Thyroid gland (tissue), 4 donors: ENCODE results near the gene WDFY2.

Experiments
- POLR2A ChIP-seq, 2 donors: fragments of 450-650 bp; IDR thresholded peaks; one replicate each; pipeline ENCODE4 v1.6.1; 2017; ENCODE audit warnings: antibody characterized with exemption in 2 of 2, mild to moderate bottlenecking in 2 of 2, moderate library complexity in 1 of 2
- TF ChIP-seq, protein P1 (sequence below), 6 experiments: fragments of 200-600 bp in 3 of 6; fragments of 450-650 bp in 3 of 6; sonication (generic) in 3 of 6; IDR thresholded peaks; one replicate each; pipeline ENCODE4 v1.5.1; 2016 to 2019; ENCODE audit warnings: antibody characterized with exemption in 6 of 6, mild to moderate bottlenecking in 2 of 6, inconsistent platforms in 1 of 6, moderate library complexity in 1 of 6

DNA sequence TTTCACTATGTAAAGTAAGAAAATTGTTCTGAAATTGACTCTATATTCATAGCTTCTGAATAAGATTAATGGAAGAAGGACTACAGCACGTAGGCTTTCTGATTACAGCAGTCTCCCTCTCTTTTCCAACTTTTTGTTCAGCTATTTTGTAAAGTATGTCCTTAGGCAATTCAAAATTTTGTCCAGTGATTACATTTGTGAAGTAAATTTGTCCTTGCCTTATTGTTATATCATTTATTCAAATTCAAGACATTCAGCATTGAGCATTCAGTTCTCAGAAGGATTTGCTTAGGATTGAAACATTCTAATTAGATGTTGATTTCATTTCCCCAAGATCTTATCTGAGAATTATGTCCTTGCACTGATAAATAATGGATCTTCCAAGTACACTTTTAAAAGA lies 76.6 kb downstream of the WDFY2 start:
- TF ChIP-seq, protein P1, sequence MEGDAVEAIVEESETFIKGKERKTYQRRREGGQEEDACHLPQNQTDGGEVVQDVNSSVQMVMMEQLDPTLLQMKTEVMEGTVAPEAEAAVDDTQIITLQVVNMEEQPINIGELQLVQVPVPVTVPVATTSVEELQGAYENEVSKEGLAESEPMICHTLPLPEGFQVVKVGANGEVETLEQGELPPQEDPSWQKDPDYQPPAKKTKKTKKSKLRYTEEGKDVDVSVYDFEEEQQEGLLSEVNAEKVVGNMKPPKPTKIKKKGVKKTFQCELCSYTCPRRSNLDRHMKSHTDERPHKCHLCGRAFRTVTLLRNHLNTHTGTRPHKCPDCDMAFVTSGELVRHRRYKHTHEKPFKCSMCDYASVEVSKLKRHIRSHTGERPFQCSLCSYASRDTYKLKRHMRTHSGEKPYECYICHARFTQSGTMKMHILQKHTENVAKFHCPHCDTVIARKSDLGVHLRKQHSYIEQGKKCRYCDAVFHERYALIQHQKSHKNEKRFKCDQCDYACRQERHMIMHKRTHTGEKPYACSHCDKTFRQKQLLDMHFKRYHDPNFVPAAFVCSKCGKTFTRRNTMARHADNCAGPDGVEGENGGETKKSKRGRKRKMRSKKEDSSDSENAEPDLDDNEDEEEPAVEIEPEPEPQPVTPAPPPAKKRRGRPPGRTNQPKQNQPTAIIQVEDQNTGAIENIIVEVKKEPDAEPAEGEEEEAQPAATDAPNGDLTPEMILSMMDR (IDR thresholded peaks at IDR 0.05), result no peak
- TF ChIP-seq POLR2A (IDR thresholded peaks at IDR 0.05), result no peak
